ENCODE measurements around the gene CCDC92B. TPM values are rescaled to one million over a fixed set of nuclear protein-coding genes. Genes with fewer than 3 reads are reported as not detected.

CCDC92B gene
- total and polyA plus RNA-seq, 9 of the 15 experiments (the other 6 are each of a cell fraction or from before 2014, with no cell fraction given), result not detected

GRCh38 chr17:2716649-2717048 is 32.8 kb downstream of the CCDC92B start (continued):
- TF ChIP-seq VEZF1 (CRISPR knock-in tag; IDR thresholded peaks at IDR 0.05), result peak; percentile 57
- TF ChIP-seq PRPF4 (IDR thresholded peaks at IDR 0.05; ENCODE audit: insufficient read depth, low read depth, low read length, poor library complexity, severe bottlenecking), result no peak
- peak; percentile 44; the same call in 1 of the 2 replicates for TF ChIP-seq NFIC (IDR thresholded peaks at IDR 0.05)
- TF ChIP-seq GTF2A2 (tag; IDR thresholded peaks at IDR 0.05), result no peak
- TF ChIP-seq CGGBP1 (CRISPR knock-in tag; IDR thresholded peaks at IDR 0.05), result no peak
- peak; percentile 72 for TF ChIP-seq NCOR1 (IDR thresholded peaks at IDR 0.05)
- TF ChIP-seq TAL1 (IDR thresholded peaks at IDR 0.05), result peak; percentile 60
- 0 out of 2 replicates have a peak, but pooled peaks have one; percentile 24 for TF ChIP-seq FOXM1 (IDR thresholded peaks at IDR 0.05; ENCODE audit: low read depth)
- TF ChIP-seq FOXM1 (CRISPR knock-in tag; IDR thresholded peaks at IDR 0.05; ENCODE audit: low read depth), result no peak
- TF ChIP-seq FOXP1 (CRISPR knock-in tag; IDR thresholded peaks at IDR 0.05), result no peak
- TF ChIP-seq NR2F6 (CRISPR knock-in tag; IDR thresholded peaks at IDR 0.05), result no peak
- TF ChIP-seq RBM15 (IDR thresholded peaks at IDR 0.05; ENCODE audit: insufficient read depth, low read length), result no peak
- TF ChIP-seq RAD51 (IDR thresholded peaks at IDR 0.05; ENCODE audit: borderline replicate concordance, low read depth), result no peak
- TF ChIP-seq TBL1XR1 (IDR thresholded peaks at IDR 0.05; ENCODE audit: low read length in 2 of 2), result 0 out of 4 replicates have a peak, but pooled peaks of 1 of the 2 experiments have one; percentile 15
- TF ChIP-seq TAF7 (tag; IDR thresholded peaks at IDR 0.05), result no peak
- no peak for TF ChIP-seq ZNF57 (CRISPR knock-in tag; IDR thresholded peaks at IDR 0.05)
- TF ChIP-seq TCF3 (CRISPR knock-in tag; IDR thresholded peaks at IDR 0.05), result peak; percentile 71
- no peak for TF ChIP-seq ZNF717 (CRISPR knock-in tag; IDR thresholded peaks at IDR 0.05)
- TF ChIP-seq KDM1A (IDR thresholded peaks at IDR 0.05), result peak in 1 of 2 experiments; percentile 18; a peak in 1 of 4 replicates
- TF ChIP-seq ATF6 (CRISPR knock-in tag; IDR thresholded peaks at IDR 0.05), result no peak
- TF ChIP-seq ZNF282 (CRISPR knock-in tag; IDR thresholded peaks at IDR 0.05), result no peak
- peak; percentile 76 for TF ChIP-seq CBFA2T2 (conservative IDR thresholded peaks at IDR 0.05)
- TF ChIP-seq LEF1 (IDR thresholded peaks at IDR 0.05), result no peak
- no peak for TF ChIP-seq MYBL2 (IDR thresholded peaks at IDR 0.05; ENCODE audit: low read depth)
- TF ChIP-seq MYBL2 (CRISPR knock-in tag; IDR thresholded peaks at IDR 0.05; ENCODE audit: borderline replicate concordance), result no peak
- peak; percentile 30; the same call in 1 of the 2 replicates for TF ChIP-seq PML (IDR thresholded peaks at IDR 0.05; ENCODE audit: low read length)
- TF ChIP-seq USF1 (CRISPR knock-in tag; IDR thresholded peaks at IDR 0.05), result no peak
- no peak for TF ChIP-seq NCOA2 (IDR thresholded peaks at IDR 0.05; ENCODE audit: partially characterized antibody in 2 of 2)
